ENCODE data around the gene SLC38A10. TPM values are rescaled to one million over a fixed set of nuclear protein-coding genes. Genes with fewer than 3 reads are reported as not detected.

SLC38A10 gene
- total RNA-seq, 1 experiment from 2014 or later: 43.8 TPM

GRCh38 chr17:81258292-81258691 is 36.8 kb downstream of the SLC38A10 start:
- no peaks in the 10 kb centered on the region for H3K23me2 ChIP-seq (ENCODE audit: insufficient read length, low read depth, low read length, poor library complexity, severe bottlenecking)
- H2BK15ac ChIP-seq (ENCODE audit: low read depth, low read length): no peak overlapping the region
- no peaks in the 10 kb centered on the region for H3K27me3 ChIP-seq (ENCODE audit: insufficient read depth, low read length)
- H3K23ac ChIP-seq (ENCODE audit: insufficient read length, low read depth, low read length): no peak overlapping the region
- H2BK20ac ChIP-seq (ENCODE audit: low read depth, low read length, poor library complexity, severe bottlenecking): no peak overlapping the region
- peaks cover 8 to 10% of the 10 kb centered on the region in 2 experiments; a peak in 3 of 4 replicates for H3K4me1 Mint-ChIP-seq
- H3K79me1 ChIP-seq (ENCODE audit: insufficient read depth, low read depth, low read length, poor library complexity, severe bottlenecking): no peaks in the 10 kb centered on the region
- no peak overlapping the region for H2BK12ac ChIP-seq (ENCODE audit: insufficient read length, low read depth, low read length)
- H2BK120ac ChIP-seq (ENCODE audit: low read depth, low read length, poor library complexity, severe bottlenecking): no peak overlapping the region
- no peak overlapping the region for H3K4ac ChIP-seq (ENCODE audit: low read depth, low read length)
- H4K5ac ChIP-seq (ENCODE audit: insufficient read length, low read depth, low read length): no peak overlapping the region
- no peak overlapping the region for H3K4me2 ChIP-seq (ENCODE audit: insufficient read depth, insufficient read length, low read length)
- no peak overlapping the region for H3K9ac ChIP-seq (ENCODE audit: extremely low read depth, insufficient read length, low read length)
- H4K8ac ChIP-seq (replicated peaks; ENCODE audit: insufficient read length, low read depth, low read length): no peak overlapping the region
- H3K27me3 Mint-ChIP-seq (ENCODE audit: low read depth): no peaks in the 10 kb centered on the region
- no peak overlapping the region for H2AFZ ChIP-seq (ENCODE audit: low read length)
- no peak overlapping the region for H4K91ac ChIP-seq (ENCODE audit: insufficient read length, low read depth, low read length)
- H3K4me1 ChIP-seq (ENCODE audit: insufficient read depth, low read length): no peaks in the 10 kb centered on the region
- no peak overlapping the region for H3K4me3 Mint-ChIP-seq
- H3K9me3 Mint-ChIP-seq: no peaks in the 10 kb centered on the region; a peak in 1 of 5 replicates
- H2BK5ac ChIP-seq (ENCODE audit: insufficient read length, low read length): no peak overlapping the region
- no peak overlapping the region for H3K27ac ChIP-seq (ENCODE audit: insufficient read length, low read depth, low read length)
- no CpG with 5 or more reads among the region's 20 CpGs for WGBS (ENCODE audit: extremely low coverage, insufficient read length, low lambda C conversion rate)
- H3K27ac Mint-ChIP-seq: no peak overlapping the region
- H3K14ac ChIP-seq (ENCODE audit: insufficient read depth, low read length): no peak overlapping the region
- H3K18ac ChIP-seq (ENCODE audit: insufficient read length, low read depth, low read length): no peak overlapping the region
- peak; percentile 73 for DNase-seq
- TF ChIP-seq CTCF (conservative IDR thresholded peaks at IDR 0.05): peak; percentile 42
- no peak overlapping the region for H2AK5ac ChIP-seq (ENCODE audit: insufficient read length, low read length)
- H3K56ac ChIP-seq (ENCODE audit: insufficient read length, low read depth, low read length): no peak overlapping the region
- no peaks in the 10 kb centered on the region for H3K79me2 ChIP-seq (ENCODE audit: insufficient read depth, low read length)
- H3T11ph ChIP-seq (ENCODE audit: low read length): no peak overlapping the region
- H4K20me1 ChIP-seq (ENCODE audit: control insufficient read depth, insufficient read depth, insufficient read length): no peaks in the 10 kb centered on the region
- H3K36me3 Mint-ChIP-seq (ENCODE audit: insufficient read depth in 1 of 3, low read depth in 3 of 3): peaks cover 6 to 14% (median 10%) of the 10 kb centered on the region in 3 experiments; a peak in 6 of 7 replicates
- H3K9me3 ChIP-seq (ENCODE audit: control insufficient read depth, low read depth, low read length): no peaks in the 10 kb centered on the region

Measured in H9 (cell line).